WTC11 (cell line): ENCODE measurements around the gene NTRK2.

ENCODE experiments used
- ATF3 ChIP-seq: sonication (generic); formaldehyde crosslinking; conservative IDR thresholded peaks from 2 replicates; pipeline ENCODE4 v1.8.1; 2022; ENCODE audit warnings: mild to moderate bottlenecking, missing genetic modification reagents
- CTCF ChIP-seq: fragments of 200-600 bp; IDR thresholded peaks from 2 replicates; pipeline ENCODE4 v1.8.0; 2022; ENCODE audit warnings: antibody characterized with exemption
- E2F1 ChIP-seq: sonication (generic); formaldehyde crosslinking; IDR thresholded peaks from 2 replicates; pipeline ENCODE4 v1.8.0; 2022; ENCODE audit warnings: mild to moderate bottlenecking, missing genetic modification reagents
- MXD4 ChIP-seq: fragments of 250-450 bp; sonication (Bioruptor Pico); IDR thresholded peaks from 2 replicates; pipeline ENCODE4 v1.8.0; 2021; ENCODE audit warnings: mild to moderate bottlenecking, moderate library complexity, borderline replicate concordance
- NR2C2 ChIP-seq: sonication (generic); formaldehyde crosslinking; IDR thresholded peaks from 2 replicates; pipeline ENCODE4 v1.8.0; 2022; ENCODE audit warnings: mild to moderate bottlenecking, missing genetic modification reagents
- SMAD4 ChIP-seq: sonication (generic); formaldehyde crosslinking; IDR thresholded peaks from 2 replicates; pipeline ENCODE4 v1.8.0; 2022; ENCODE audit warnings: mild to moderate bottlenecking, missing genetic modification reagents
- USF1 ChIP-seq: sonication (generic); formaldehyde crosslinking; IDR thresholded peaks from 2 replicates; pipeline ENCODE4 v1.8.0; 2022; ENCODE audit warnings: mild to moderate bottlenecking, missing genetic modification reagents
- ZSCAN18 ChIP-seq: fragments of 250-450 bp; sonication (Bioruptor Pico); IDR thresholded peaks from 2 replicates; pipeline ENCODE4 v2.1.2; 2022; ENCODE audit warnings: mild to moderate bottlenecking, moderate library complexity

- no peak for TF ChIP-seq ZSCAN18
- TF ChIP-seq CTCF: no peak
- no peak for TF ChIP-seq ATF3
- no peak for TF ChIP-seq SMAD4 (CRISPR knock-in tag)
- TF ChIP-seq NR2C2 (CRISPR knock-in tag): no peak
- TF ChIP-seq USF1 (CRISPR knock-in tag): no peak
- no peak for TF ChIP-seq E2F1
- no peak for TF ChIP-seq MXD4 (CRISPR knock-in tag)
Measured at GRCh38 chr9:85042981-85043647, 373.6 kb downstream of the NTRK2 start.
